ENCODE data around the gene IFRD2.
A peak's percentile ranks its signal among the peaks of the same experiment; 100 is the strongest.
"Not testable (repeated sequence)": the region's sequence is repeated elsewhere in the genome, so short reads cannot be mapped to it uniquely, and the experiment has no call there.

IFRD2 gene

DNA sequence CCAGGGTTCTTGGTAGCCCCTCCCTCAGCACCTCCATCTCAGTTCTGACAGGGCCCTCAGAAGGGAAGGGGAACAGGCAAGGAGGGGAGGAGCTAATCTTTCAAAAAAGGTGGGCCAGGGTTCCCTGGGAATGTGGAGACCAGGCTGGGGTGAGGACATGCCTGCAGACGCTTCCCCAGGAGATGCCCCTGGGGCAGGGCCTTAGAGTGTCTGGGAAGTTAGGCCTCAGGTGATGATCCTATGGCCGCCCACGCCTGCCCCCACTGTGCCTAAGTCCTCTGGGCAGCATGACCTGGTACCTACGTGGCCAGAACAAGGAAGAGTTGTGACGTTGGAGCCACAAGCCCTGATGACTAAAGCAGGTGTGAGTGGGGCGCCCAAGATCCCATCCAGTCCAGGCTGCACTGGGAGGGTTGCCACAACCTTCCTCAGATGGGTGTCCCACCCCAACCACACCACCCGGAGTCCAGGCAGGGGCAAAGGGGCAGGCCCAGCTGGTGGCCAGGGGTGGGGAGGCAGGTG lies 27.2 kb downstream of the IFRD2 start:
- DNase-seq = no peak

DNA sequence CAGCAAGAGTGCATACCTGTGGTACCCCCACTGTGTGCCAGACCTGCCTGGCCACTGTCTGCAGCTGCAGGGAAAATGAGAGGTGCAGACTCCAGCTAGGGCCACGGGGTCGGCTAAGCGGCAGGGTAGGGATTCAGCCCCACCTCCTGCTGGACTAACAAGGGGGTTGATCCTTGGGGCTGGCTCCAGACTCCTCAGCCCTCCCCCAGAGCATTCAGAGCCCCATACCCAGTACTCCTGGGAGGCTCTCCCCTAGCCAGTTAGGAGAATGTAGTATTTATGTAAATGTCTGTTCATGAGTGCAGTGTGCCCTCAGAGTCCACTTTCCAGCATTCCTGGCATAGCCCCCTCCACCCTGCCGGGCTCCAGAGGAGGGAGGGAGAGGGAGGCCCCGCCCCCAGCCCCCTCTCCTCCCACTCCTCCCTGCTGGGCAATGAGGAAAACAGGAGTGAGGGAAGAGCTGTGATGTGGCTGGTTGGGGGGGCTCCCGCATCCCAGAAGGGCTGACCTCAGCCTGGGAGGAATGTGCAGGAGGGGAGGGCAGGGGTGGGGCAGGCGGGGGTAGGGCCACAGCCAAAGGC lies 27.8 kb downstream of the IFRD2 start:
- DNase-seq = no peak

DNA sequence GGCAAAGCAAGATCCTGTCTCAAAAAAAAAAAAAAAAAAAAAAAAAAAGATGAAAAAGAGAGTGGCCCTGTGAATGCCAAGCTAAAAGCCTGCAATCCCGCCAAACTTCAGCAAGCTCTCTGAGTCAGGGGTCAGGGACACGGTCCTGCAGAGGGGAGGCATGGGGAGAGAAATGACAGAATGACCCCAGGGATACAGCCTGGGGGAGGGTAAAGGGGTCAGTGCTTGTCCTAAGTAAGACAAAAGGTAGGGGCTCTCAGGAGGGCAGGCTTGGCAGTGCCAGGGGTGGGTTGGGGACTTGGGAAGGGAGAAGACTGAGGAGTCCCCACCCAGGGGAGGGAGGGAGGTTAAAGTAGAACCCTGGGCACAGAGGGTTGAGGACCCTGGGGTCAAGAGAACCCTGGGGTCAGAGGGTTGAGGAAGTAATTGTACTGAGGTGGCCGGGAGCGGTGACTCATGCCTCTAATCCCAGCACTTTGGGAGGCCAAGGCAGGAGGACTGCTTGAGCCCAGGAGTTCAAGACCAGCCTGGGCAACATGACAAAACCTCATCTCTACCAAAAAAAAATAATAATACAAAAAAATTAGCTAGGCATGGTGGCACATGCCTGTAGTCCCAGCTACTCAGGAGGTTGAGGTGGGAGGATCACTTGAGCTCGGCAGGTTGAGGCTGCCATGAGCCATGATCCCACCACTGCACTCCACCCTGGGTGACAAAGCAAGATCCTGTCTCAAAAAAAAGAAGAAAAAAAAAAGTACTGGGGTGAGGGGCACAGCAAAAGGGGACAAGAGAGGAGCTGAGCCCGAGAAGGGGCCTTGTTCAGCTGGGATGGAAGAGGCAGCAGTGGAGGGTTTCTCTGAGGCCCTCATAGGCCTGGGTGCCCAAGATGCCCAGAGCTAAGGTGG lies 28.5 kb downstream of the IFRD2 start:
- no peak for DNase-seq

- no peak for DNase-seq
Observed at GRCh38 chr3:50262778-50263177, 29.5 kb downstream of the IFRD2 start.

GRCh38 chr3:50262200-50262599 lies 30.0 kb downstream of the IFRD2 start:
- not testable (repeated sequence) for DNase-seq

- DNase-seq = no peak
Observed at GRCh38 chr3:50261505-50261904, 30.7 kb downstream of the IFRD2 start.

- DNase-seq = no peak
Observed at GRCh38 chr3:50260942-50261441, 31.2 kb downstream of the IFRD2 start.

DNA sequence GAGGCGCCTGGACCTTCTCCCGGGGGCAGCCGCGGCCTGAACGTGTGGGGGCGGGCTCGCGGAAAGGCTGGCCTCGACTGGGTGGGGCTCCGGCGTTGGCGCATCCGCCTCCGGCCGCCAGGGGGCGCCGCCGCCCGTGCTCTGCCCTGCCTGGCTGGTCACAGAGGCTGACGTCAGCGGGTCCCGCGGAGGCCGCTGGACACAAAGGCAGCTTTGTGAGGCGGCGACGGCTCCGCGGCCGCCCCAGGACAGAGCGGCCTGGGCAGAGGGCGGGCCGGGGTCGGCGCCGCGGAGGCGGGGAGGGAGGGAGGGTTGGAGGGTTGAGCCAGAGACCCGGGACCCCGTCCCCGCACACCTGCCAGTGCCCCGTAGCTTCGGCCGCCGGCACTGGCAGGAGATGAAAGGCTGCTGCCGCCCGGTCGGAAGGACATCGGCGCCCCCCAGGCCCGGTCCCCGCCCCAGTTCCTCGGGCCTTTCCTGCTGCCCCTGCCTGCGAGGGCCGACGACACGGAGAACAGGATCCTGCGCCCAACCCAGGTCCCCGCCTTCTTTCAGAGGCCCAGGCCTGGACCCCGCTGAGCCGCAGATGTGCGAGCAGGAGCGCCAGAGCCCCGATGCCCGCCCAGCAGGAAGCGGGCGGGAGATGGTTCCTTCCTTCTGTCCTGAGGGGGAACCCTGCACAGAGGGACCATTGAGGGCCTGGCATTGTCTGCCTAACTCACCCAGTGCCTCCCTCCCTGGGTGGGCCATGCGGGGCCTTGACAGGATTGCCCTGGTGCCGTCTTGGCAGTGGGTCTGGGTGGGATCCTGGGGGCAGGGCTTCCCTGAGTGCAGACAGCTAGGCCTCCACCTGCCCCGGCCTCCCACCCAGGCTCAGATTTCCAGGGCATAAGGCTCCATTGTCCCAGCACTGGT lies 31.9 kb downstream of the IFRD2 start:
- peak; percentile 59 to 83 (median 72) for DNase-seq

DNA sequence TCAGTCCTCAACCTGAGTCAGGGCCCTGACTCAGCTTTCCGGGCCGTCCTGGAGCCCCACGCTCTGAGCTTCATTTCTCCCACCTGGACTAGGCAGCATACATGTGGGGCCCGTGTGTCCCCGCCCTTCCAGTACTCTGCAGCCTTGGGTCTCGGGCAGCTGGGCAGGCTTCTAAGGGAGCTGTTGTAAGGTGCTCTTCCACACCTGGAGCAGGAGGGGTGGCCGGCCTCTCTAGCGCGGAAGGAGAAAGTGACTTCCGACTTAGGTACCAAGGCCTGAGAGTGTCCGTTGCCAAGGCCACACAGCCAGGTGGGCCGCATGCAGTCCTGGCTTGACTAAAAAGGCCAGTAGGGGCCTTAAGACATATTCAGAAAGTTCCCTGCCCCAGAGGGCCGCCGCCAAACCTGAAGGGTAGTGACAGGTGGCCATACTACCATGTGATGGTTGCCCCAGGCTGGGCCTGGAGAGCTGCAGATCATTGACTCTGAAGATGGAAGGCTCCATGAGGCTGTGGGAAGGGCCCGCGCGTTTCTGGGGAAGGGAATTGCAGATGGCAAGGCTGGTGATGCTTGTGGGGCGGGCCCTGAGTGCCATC lies 32.7 kb downstream of the IFRD2 start:
- no peak for DNase-seq

GRCh38 chr3:50258979-50259378 lies 33.2 kb downstream of the IFRD2 start:
- no peak for DNase-seq

- no peak for DNase-seq
Observed at GRCh38 chr3:50258029-50258680, 34.1 kb downstream of the IFRD2 start.

DNA sequence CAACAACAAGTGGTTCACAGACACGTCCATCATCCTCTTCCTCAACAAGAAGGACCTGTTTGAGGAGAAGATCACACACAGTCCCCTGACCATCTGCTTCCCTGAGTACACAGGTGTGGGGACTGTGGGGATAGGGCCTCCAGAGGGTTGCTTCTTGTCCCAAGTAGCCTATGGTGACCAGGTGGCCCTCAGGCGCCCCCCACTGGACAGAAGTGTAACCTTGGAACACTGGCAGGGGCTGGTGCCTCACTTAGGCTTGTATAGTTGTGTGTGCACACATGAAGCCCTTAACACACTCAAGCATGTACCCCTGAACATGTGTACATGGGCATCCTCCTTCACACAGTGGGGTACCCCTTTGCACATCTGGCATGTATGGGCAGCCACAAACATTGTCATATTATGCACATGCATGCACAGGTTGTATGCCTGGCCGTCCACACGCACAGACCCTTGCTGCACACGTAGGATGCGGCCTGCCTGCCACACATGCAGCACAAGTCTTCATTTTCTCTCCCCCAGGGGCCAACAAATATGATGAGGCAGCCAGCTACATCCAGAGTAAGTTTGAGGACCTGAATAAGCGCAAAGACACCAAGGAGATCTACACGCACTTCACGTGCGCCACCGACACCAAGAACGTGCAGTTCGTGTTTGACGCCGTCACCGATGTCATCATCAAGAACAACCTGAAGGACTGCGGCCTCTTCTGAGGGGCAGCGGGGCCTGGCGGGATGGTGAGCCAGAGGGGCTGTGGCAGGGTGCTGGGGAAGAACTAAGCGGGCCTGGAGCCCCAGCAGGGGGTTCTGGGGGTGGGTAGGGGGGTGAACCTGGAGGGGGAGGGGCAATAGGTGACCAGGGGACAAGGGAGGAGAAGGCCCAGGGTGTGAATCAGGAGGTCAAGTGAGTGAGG lies 35.0 kb downstream of the IFRD2 start:
- no peak for DNase-seq

- DNase-seq = no peak
Observed at GRCh38 chr3:50255251-50255615, 37.0 kb downstream of the IFRD2 start.

DNA sequence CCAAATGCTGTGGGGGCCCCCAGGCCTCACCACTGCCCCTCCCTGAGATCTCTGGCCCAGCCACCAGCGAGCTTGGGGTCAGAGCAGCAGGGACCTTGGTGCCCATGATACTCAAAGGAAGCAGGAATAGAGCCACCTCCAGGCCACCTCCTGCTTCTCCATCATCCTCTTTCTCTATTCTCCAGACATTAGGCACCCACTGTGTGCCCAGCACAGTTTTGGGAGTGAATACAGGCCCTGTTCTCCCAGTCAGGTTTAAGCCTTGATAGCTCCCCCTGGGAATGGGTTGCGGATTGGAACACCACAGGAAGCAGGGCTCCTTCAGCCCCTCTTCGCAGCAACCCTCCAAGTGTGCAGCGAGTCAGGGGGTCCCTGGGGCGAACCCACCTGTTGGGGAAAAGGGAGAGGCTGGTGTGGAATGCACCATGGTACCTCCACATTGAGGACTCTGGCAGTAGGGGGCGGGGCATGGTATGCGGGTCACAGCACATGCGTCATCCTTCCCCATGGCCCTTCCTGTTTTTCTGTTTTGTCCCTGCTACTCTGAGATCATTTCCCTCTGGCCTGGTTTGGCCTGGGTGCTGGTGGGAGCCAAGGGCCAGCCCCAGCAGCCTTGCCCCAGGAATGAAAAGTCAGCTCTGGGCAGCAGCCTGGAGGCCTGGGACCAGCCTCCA lies 37.5 kb downstream of the IFRD2 start:
- no peak for DNase-seq

DNA sequence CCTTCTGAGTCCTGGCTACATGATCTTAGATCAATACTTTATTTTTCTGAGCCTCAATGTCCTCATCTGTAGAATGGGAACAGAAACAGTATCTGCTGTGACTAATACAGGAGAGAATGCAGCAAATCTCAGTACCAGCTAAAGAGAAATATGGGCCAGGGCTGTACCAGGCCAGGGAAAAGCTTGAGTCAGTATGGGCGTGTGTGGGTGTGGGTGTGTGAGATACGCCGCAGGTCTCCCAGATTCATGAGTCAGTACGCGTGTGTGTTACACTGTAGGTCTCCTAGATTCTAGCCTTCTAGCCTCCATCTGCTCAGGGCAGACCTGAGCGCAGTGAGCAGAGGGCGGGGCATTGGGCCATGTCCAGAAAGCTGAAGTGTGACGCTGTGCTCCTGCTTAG lies 41.0 kb downstream of the IFRD2 start:
- peak in 1 of 5 experiments; percentile 52 for DNase-seq

- DNase-seq = no peak
Observed at GRCh38 chr3:50250514-50250913, 41.7 kb downstream of the IFRD2 start.

DNA sequence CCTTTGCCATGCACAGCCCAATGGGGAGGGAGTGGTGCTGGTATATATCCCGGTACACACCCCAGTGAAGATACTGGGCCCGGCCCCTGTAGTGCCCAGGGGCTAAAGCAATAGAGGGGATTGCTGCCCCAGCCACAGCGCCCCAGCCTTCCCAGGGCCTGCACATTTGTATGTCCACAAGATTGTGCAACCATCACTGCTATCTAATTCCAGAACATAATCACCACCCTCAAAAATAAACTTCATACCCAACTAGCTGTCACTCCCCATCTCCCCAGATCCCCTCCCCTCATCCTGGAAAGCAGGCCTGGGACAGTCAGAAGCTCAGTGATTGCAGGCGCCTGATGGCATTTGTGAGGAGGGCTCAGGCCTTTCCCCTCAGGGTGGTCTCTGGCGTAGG lies 42.8 kb downstream of the IFRD2 start:
- no peak for DNase-seq

- DNase-seq = no peak
Observed at GRCh38 chr3:50248387-50248786, 43.8 kb downstream of the IFRD2 start.

DNA sequence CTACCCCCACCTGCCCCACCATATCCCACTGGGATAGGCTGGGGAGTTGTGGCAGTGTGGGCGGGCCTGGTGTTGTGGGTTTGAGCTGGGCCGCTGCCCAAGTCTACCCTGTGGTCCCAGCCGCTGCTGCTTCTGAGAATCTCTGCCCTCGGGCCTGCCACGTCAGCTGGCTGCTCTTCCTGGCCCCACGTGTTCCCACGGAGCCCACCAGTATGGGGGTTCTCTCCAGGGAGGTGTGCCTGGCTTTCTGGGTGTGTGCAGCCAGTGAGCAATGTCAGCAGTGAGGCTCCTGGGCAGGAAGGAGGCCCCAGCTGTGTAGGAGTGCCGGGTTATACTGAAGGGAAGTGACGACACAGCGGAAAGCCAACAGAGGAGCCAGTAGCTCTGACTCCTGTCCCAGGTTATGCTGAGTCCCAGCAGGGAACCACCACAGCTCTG lies 45.7 kb downstream of the IFRD2 start:
- peak; percentile 32 to 91 (median 75) for DNase-seq

Data from T-helper 2 cell (primary cell).